ENCODE data around the gene ADAMTS14.

GRCh38 chr10:70776455-70777005 is 104.2 kb downstream of the ADAMTS14 start:
- TF ChIP-seq RARB (CRISPR knock-in tag; IDR thresholded peaks at IDR 0.05), result no peak
- TF ChIP-seq ZFP30 (CRISPR knock-in tag; IDR thresholded peaks at IDR 0.05), result no peak
- TF ChIP-seq BACH2 (CRISPR knock-in tag; IDR thresholded peaks at IDR 0.05; ENCODE audit: borderline replicate concordance), result no peak

Data from SK-N-SH treated with all-trans-retinoic acid at 6 μM for 48 hours (cell line).